A549 (cell line): Measurements from ENCODE around the gene DBF4B. TPM values are rescaled to one million over a fixed set of nuclear protein-coding genes. Genes with fewer than 3 reads are reported as not detected.

Experiments used
- ATAC-seq, 2 experiments: fragments of 200-7000 bp in 1 of 2; fragments of >200 bp in 1 of 2; cut with Nextera tagmentation in 1 of 2; cut with Tn5 transposase in 1 of 2; 3 replicates each; pipeline versions ENCODE4 v1.8.0 to v1.9.1; 2018 to 2020; ENCODE audit warnings: mild to moderate bottlenecking in 1 of 2, moderate library complexity in 1 of 2
- CTCF ChIA-PET: fragments of 300-600 bp; sonication (Branson Sonifier 250); formaldehyde crosslinking; extraction: SDS; loops from one replicate; lab custom pipeline; 2021; ENCODE audit warnings: antibody characterized with exemption, inconsistent platforms; lab: Yijun Ruan, JAX
- POLR2A ChIA-PET: fragments of 350-600 bp; formaldehyde crosslinking; extraction: SDS; loops from one replicate; lab custom pipeline; 2021; ENCODE audit warnings: antibody characterized with exemption, inconsistent platforms; lab: Yijun Ruan, JAX
- DNase-seq, 2 experiments: peaks; one replicate each; pipeline versions ENCODE4 v3.0.0 to v3.0.0-alpha.2; 2011 to 2016; ENCODE audit warnings: low read depth in 1 of 2, low spot score in 1 of 2
- FAIRE-seq: peaks from 2 replicates; lab custom pipeline; 2011; peaks lifted over from hg19 to GRCh38; lab: Jason Lieb, UNC
- H3K27ac ChIP-seq, 2 experiments: fragments of >200 bp; sonication (Bioruptor Twin); formaldehyde crosslinking; 3 replicates each; pipeline ENCODE4 v1.5.1; 2016 to 2017
- H3K4me1 ChIP-seq: fragments of >200 bp; sonication (Bioruptor Twin); formaldehyde crosslinking; 3 replicates; pipeline ENCODE4 v1.6.1; 2016
- H3K4me2 ChIP-seq: fragments of >200 bp; sonication (Bioruptor Twin); formaldehyde crosslinking; 3 replicates; pipeline ENCODE4 v1.6.1; 2016
- H3K4me3 ChIP-seq: fragments of >200 bp; sonication (Bioruptor Twin); formaldehyde crosslinking; 3 replicates; pipeline ENCODE4 v1.5.1; 2016
- H3K9me3 ChIP-seq: fragments of >200 bp; sonication (Bioruptor Twin); formaldehyde crosslinking; 3 replicates; pipeline ENCODE4 v1.6.1; 2016
- BHLHE40 ChIP-seq: IDR thresholded peaks from 2 replicates; pipeline ENCODE4 v1.6.1; 2012; ENCODE audit warnings: low read depth, low read length, inconsistent platforms
- CBX2 ChIP-seq: fragments of 200-600 bp; sonication (generic); IDR thresholded peaks from 2 replicates; pipeline ENCODE4 v1.6.1; 2016; ENCODE audit warnings: low read depth, mild to moderate bottlenecking, borderline replicate concordance
- CBX8 ChIP-seq: fragments of 200-600 bp; sonication (generic); IDR thresholded peaks from 2 replicates; pipeline ENCODE4 v1.6.1; 2016
- EP300 ChIP-seq, 2 experiments: fragments of >200 bp; sonication (Bioruptor Twin); formaldehyde crosslinking; IDR thresholded peaks; 2 replicates in 1 of 2; 3 replicates in 1 of 2; pipeline ENCODE4 v1.6.1; 2016 to 2017
- FOSB ChIP-seq: fragments of 250-450 bp; sonication (Bioruptor Pico); IDR thresholded peaks from 2 replicates; pipeline ENCODE4 v1.5.0; 2020; ENCODE audit warnings: mild to moderate bottlenecking, moderate library complexity
- FOSL2 ChIP-seq, 2 experiments: fragments of 450-650 bp in 1 of 2; fragments of >200 bp in 1 of 2; sonication (Bioruptor Twin) in 1 of 2; formaldehyde crosslinking; IDR thresholded peaks; 2 replicates each; pipeline versions ENCODE4 v1.5.0 to v1.6.1; 2016 to 2020; ENCODE audit warnings: mild to moderate bottlenecking in 1 of 2, moderate library complexity in 1 of 2
- FOXS1 ChIP-seq: fragments of 250-450 bp; sonication (Bioruptor Pico); IDR thresholded peaks from 2 replicates; pipeline ENCODE4 v1.5.0; 2020; ENCODE audit warnings: mild to moderate bottlenecking, moderate library complexity
- GATA3 ChIP-seq: IDR thresholded peaks from 2 replicates; pipeline ENCODE4 v1.6.1; 2012; ENCODE audit warnings: borderline replicate concordance
- POLR2AphosphoS2 ChIP-seq: conservative IDR thresholded peaks from 2 replicates; pipeline ENCODE4 v1.6.1; 2012; ENCODE audit warnings: low read length, improper control_type of control experiment, inconsistent platforms
- ZC3H11A ChIP-seq: fragments of 450-650 bp; IDR thresholded peaks from 2 replicates; pipeline ENCODE4 v1.6.1; 2014; ENCODE audit warnings: antibody characterized with exemption, mild to moderate bottlenecking
- WGBS: methylation state at CpG from one replicate; pipeline ENCODE4 v1.1.6; 2017; ENCODE audit errors: missing lambda C conversion rate; 5-methylcytosine and 5-hydroxymethylcytosine counted together
- polyA plus RNA-seq, 4 experiments: library from polyadenylated mRNA; depleted of rRNA in 3 of 4; stranded (reverse); fragments of >200 nt; fragmentation: RNase III in 1 of 4; extraction: RNeasy Plus Mini Kit Qiagen cat#74134 plus additional on column Dnase treatment in 1 of 4; gene quantifications; 2 replicates in 3 of 4; 3 replicates in 1 of 4; pipeline ENCODE4 v1.2.3, GENCODE V29; 2011 to 2017
- TF ChIP-seq, protein P1 (sequence below): fragments of 200-600 bp; sonication (generic); IDR thresholded peaks from 2 replicates; pipeline ENCODE4 v1.6.1; 2016; ENCODE audit warnings: antibody characterized with exemption, mild to moderate bottlenecking, moderate library complexity
- TF ChIP-seq, protein P2 (sequence below): fragments of >200 bp; sonication (Bioruptor Twin); formaldehyde crosslinking; IDR thresholded peaks from 3 replicates; pipeline ENCODE4 v1.6.1; 2016

Gene DBF4B
- polyA plus RNA-seq, 2 of the 4 experiments (the other 2 are of a cell fraction), result 16.9 to 32.3 TPM

DNA sequence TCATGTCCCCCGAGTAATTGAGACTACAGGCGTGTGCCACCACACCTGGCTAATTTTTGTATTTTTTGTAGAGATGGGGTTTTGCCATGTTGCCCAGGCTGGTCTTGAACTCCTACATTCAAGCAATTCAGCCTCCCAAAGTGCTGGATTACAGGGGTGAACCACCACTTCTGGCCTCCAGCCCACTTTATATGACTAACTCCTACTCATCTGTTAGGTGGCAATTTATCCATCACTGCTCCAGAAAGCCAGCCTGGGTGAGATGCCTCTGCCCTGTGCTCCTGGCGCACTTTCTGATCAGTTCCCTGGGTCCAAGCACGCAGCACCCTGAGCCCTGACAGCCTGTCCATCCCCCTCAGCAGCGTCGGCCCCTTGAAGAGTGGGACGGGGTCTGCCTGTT lies 79.7 kb downstream of the DBF4B start:
- 57% methylated on average over 7 of the region's 7 CpGs for WGBS
- DNase-seq, result no peak
- TF ChIP-seq, protein P1, sequence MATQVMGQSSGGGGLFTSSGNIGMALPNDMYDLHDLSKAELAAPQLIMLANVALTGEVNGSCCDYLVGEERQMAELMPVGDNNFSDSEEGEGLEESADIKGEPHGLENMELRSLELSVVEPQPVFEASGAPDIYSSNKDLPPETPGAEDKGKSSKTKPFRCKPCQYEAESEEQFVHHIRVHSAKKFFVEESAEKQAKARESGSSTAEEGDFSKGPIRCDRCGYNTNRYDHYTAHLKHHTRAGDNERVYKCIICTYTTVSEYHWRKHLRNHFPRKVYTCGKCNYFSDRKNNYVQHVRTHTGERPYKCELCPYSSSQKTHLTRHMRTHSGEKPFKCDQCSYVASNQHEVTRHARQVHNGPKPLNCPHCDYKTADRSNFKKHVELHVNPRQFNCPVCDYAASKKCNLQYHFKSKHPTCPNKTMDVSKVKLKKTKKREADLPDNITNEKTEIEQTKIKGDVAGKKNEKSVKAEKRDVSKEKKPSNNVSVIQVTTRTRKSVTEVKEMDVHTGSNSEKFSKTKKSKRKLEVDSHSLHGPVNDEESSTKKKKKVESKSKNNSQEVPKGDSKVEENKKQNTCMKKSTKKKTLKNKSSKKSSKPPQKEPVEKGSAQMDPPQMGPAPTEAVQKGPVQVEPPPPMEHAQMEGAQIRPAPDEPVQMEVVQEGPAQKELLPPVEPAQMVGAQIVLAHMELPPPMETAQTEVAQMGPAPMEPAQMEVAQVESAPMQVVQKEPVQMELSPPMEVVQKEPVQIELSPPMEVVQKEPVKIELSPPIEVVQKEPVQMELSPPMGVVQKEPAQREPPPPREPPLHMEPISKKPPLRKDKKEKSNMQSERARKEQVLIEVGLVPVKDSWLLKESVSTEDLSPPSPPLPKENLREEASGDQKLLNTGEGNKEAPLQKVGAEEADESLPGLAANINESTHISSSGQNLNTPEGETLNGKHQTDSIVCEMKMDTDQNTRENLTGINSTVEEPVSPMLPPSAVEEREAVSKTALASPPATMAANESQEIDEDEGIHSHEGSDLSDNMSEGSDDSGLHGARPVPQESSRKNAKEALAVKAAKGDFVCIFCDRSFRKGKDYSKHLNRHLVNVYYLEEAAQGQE, result no peak
- TF ChIP-seq, protein P2, sequence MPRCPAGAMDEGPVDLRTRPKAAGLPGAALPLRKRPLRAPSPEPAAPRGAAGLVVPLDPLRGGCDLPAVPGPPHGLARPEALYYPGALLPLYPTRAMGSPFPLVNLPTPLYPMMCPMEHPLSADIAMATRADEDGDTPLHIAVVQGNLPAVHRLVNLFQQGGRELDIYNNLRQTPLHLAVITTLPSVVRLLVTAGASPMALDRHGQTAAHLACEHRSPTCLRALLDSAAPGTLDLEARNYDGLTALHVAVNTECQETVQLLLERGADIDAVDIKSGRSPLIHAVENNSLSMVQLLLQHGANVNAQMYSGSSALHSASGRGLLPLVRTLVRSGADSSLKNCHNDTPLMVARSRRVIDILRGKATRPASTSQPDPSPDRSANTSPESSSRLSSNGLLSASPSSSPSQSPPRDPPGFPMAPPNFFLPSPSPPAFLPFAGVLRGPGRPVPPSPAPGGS, result no peak
- TF ChIP-seq EP300 (IDR thresholded peaks at IDR 0.05) (no peak), CBX2 (no peak), POLR2AphosphoS2 (no peak)

DNA sequence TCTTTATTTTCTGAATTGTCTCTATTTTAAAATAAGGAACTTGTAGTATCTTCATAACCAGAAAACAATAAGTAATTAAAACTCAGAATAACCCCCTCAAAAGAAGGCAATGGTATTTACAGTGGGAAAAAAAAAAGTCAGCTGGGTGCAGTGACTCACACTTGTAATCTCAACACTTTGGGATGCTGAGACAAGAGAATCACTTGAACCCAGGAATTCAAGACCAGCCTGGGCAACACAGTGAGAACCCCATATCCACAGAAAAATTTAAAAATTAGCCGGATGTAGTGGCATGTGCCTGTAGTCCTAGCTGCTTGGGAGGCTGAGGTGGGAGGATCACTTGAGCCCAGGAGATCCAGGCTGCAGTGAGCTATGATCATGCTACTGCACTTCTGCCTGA lies 83.8 kb downstream of the DBF4B start:
- ATAC-seq (no peak), FAIRE-seq (no peak), DNase-seq (no peak)
- Histone ChIP-seq H3K27ac (no peak overlapping the region), H3K4me1 (peaks cover 18% of the 10 kb centered on the region), H3K4me2 (no peak overlapping the region), H3K4me3 (no peak overlapping the region), H3K9me3 (no peaks in the 10 kb centered on the region)
- 78% methylated on average over 1 of the region's 1 CpG for WGBS
- CTCF ChIA-PET, result interaction anchor here (0.7 to 6.6 kb wide), 4 partner anchors 13 to 524 kb away, joined by 3 to 89 read pairs (median 12); no protein-coding TSS in a partner anchor
- TF ChIP-seq ZC3H11A, result no peak
- TF ChIP-seq FOSB, result no peak
- no peak for TF ChIP-seq FOSL2 (IDR thresholded peaks at IDR 0.05)
- TF ChIP-seq FOSL2 (CRISPR knock-in tag; IDR thresholded peaks at IDR 0.05), result peak; percentile 39; the same call in 1 of the 2 replicates
- no peak for TF ChIP-seq CBX8
- TF ChIP-seq GATA3, result no peak
- POLR2A ChIA-PET, result no interaction called here

More for the DNA sequence above, 79.7 kb downstream of the DBF4B start:
- Histone ChIP-seq H3K4me3 (no peak overlapping the region), H3K4me2 (no peak overlapping the region), H3K9me3 (no peaks in the 10 kb centered on the region), H3K27ac (no peak overlapping the region), H3K4me1 (no peaks in the 10 kb centered on the region)
- ATAC-seq (0 out of 6 replicates have a peak, but pooled peaks of 1 of the 2 experiments have one; percentile 27), FAIRE-seq (no peak)
- POLR2A ChIA-PET, result no interaction called here
- CTCF ChIA-PET, result interaction anchor here (5.7 to 30.3 kb wide), 2 partner anchors 11 to 78 kb away, joined by 42 to 1787 read pairs; partner anchors contain the start of gene HIGD1B

DNA sequence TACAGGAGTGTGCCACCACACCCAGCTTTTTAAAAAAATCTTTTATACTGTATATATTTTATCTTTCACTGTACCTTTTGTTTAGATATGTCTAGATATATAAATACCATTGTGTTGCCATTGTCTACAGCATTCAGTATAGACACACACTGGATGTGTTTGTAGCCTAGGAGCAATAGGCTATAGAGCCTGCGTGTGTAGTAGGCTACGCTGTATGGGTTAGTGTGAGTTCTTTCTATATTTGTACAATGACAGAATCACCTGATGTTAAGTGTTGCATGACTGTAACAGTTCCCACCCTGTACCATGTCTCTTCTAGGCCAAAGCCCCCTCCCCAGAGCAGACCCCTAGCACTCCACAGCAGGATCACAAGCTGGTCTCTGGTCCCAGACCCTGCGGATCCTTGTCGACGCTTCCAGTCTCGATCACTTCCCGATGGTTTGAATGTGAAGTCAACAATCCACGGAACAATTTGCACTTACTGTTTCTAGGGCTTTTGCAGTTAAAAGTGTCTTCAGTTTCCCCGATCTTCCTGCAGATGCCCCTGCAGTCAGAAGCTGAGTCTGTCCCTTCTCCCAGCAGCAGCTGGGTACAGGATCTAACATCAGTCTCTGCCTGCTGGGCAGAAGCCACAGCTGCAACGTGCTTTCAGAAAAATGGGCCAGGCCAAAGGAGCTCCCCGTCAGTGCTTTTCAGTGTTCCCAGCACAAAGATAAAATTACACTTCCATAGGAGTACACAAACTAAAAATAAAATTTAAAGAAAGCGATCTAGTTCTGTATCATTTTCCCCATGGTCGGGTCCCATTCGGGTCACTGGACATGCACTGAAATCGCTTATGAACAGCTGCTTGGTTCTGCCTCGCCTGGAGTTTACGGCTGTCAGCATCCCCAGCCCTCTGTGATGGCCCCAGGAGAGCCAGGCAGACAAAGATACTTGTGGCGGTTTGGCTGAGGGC lies 85.7 kb downstream of the DBF4B start:
- no peaks in the 10 kb centered on the region for H3K9me3 ChIP-seq
- ATAC-seq, result peak; percentile 3 to 26; a peak in 2 of 6 replicates
- WGBS, result 90% methylated on average over 18 of the region's 18 CpGs
- no peak overlapping the region for H3K4me3 ChIP-seq
- DNase-seq, result no peak
- ChIA-PET CTCF (interaction anchor here (0.6 to 6.6 kb wide), 16 partner anchors 8 to 305 kb away, joined by 3 to 89 read pairs (median 4); no protein-coding TSS in a partner anchor), POLR2A (interaction anchor here (1.0 kb wide), 1 partner anchor 59 kb away, joined by 3 read pairs; no protein-coding TSS in a partner anchor)
- peak overlapping the region; percentile 48 for H3K4me2 ChIP-seq
- no peak for FAIRE-seq
- H3K4me1 ChIP-seq, result peaks cover 18% of the 10 kb centered on the region
- TF ChIP-seq BHLHE40, result no peak
- peak; percentile 21; the same call in 1 of the 2 replicates for TF ChIP-seq FOXS1 (CRISPR knock-in tag)
- peak overlapping the region; percentile 28 to 78; a peak in 5 of 6 replicates for H3K27ac ChIP-seq
